GM21447 (cell line): Measurements from ENCODE around the gene IFT43.

ENCODE experiments used
- ATAC-seq: cut with Tn5 transposase; IDR thresholded peaks from one replicate; pipeline ENCODE4 v1.9.1; 2021; ENCODE audit not compliant: unreplicated experiment

The IFT43 gene

GRCh38 chr14:75979648-75980565, 5.7 kb upstream of the IFT43 start:
- ATAC-seq: no peak

- no peak for ATAC-seq
Observed at GRCh38 chr14:75980856-75981255, 4.7 kb upstream of the IFT43 start.

- ATAC-seq: peak; percentile 56
Observed at GRCh38 chr14:75981426-75982265, 3.9 kb upstream of the IFT43 start, which contains the start of gene TGFB3. Gene TGFB3 (minus strand): TSS chr14:75981995. CDS start chr14:75980893, 1,102 bp downstream.

GRCh38 chr14:75982266-75983018, 3.1 kb upstream of the IFT43 start:
- ATAC-seq: peak; percentile 50

- ATAC-seq: no peak
Observed at GRCh38 chr14:75983019-75983358, 2.6 kb upstream of the IFT43 start.

- no peak for ATAC-seq
Observed at GRCh38 chr14:75984674-75985073, 889 bp upstream of the IFT43 start.

GRCh38 chr14:75986439-75986765, 839 bp downstream of the IFT43 start:
- ATAC-seq: no peak

GRCh38 chr14:75987201-75987970, 1.8 kb downstream of the IFT43 start:
- no peak for ATAC-seq

GRCh38 chr14:75989134-75989533, 3.6 kb downstream of the IFT43 start:
- ATAC-seq: no peak

- no peak for ATAC-seq
Observed at GRCh38 chr14:75990297-75990696, 4.7 kb downstream of the IFT43 start.

GRCh38 chr14:75991753-75992152, 6.2 kb downstream of the IFT43 start:
- ATAC-seq: no peak

GRCh38 chr14:75993567-75994041, 8.0 kb downstream of the IFT43 start:
- ATAC-seq: peak; percentile 80

- ATAC-seq: no peak
Observed at GRCh38 chr14:75995372-75996041, 9.9 kb downstream of the IFT43 start.

GRCh38 chr14:75996488-75996887, 10.9 kb downstream of the IFT43 start:
- no peak for ATAC-seq

GRCh38 chr14:75999511-76000190, 14.1 kb downstream of the IFT43 start:
- no peak for ATAC-seq

GRCh38 chr14:76002383-76002782, 16.8 kb downstream of the IFT43 start:
- ATAC-seq: no peak

GRCh38 chr14:76006253-76006652, 20.7 kb downstream of the IFT43 start:
- no peak for ATAC-seq

GRCh38 chr14:76007379-76007778, 21.8 kb downstream of the IFT43 start:
- no peak for ATAC-seq

GRCh38 chr14:76007852-76008251, 22.3 kb downstream of the IFT43 start:
- no peak for ATAC-seq
